ENCODE data around the gene MED9. TPM values are rescaled to one million over a fixed set of nuclear protein-coding genes. Genes with fewer than 3 reads are reported as not detected.
"Not testable (repeated sequence)": the region's sequence is repeated elsewhere in the genome, so short reads cannot be mapped to it uniquely, and the experiment has no call there.

MED9 gene
- polyA plus RNA-seq, 5 donors = 14.5 to 17.7 (median 16.6) TPM

- no peak for DNase-seq
Observed at GRCh38 chr17:17453088-17453487, 23.7 kb upstream of the MED9 start.

- DNase-seq = no peak
Observed at GRCh38 chr17:17454276-17454675, 22.5 kb upstream of the MED9 start.

- DNase-seq = not testable (repeated sequence)
Observed at GRCh38 chr17:17454700-17455099, 22.1 kb upstream of the MED9 start.

- no peak for DNase-seq
Observed at GRCh38 chr17:17455173-17455572, 21.6 kb upstream of the MED9 start.

- DNase-seq = no peak
Observed at GRCh38 chr17:17456251-17456650, 20.5 kb upstream of the MED9 start.

- no peak for DNase-seq
Observed at GRCh38 chr17:17457680-17458079, 19.1 kb upstream of the MED9 start.

GRCh38 chr17:17460038-17460437 is 16.8 kb upstream of the MED9 start:
- no peak for DNase-seq

GRCh38 chr17:17462048-17462824 is 14.6 kb upstream of the MED9 start:
- DNase-seq = no peak

- no peak for DNase-seq
Observed at GRCh38 chr17:17463821-17464220, 13.0 kb upstream of the MED9 start.

- DNase-seq = not testable (repeated sequence)
Observed at GRCh38 chr17:17465878-17466277, 10.9 kb upstream of the MED9 start.

- no peak for DNase-seq
Observed at GRCh38 chr17:17466511-17466910, 10.3 kb upstream of the MED9 start.

GRCh38 chr17:17467016-17467415 is 9.8 kb upstream of the MED9 start:
- no peak for DNase-seq

- DNase-seq = no peak
Observed at GRCh38 chr17:17467720-17468119, 9.1 kb upstream of the MED9 start.

GRCh38 chr17:17468217-17469010 is 8.4 kb upstream of the MED9 start:
- DNase-seq = no peak

GRCh38 chr17:17469358-17469757 is 7.4 kb upstream of the MED9 start:
- no peak for DNase-seq

GRCh38 chr17:17469996-17470395 is 6.8 kb upstream of the MED9 start:
- no peak for DNase-seq

- DNase-seq = no peak
Observed at GRCh38 chr17:17472333-17472920, 4.4 kb upstream of the MED9 start.

GRCh38 chr17:17474341-17474740 is 2.5 kb upstream of the MED9 start:
- no peak for DNase-seq

GRCh38 chr17:17479209-17479608 is 2.4 kb downstream of the MED9 start:
- no peak for DNase-seq

GRCh38 chr17:17480593-17481148 is 3.9 kb downstream of the MED9 start:
- DNase-seq = no peak

- no peak for DNase-seq
Observed at GRCh38 chr17:17481860-17482259, 5.1 kb downstream of the MED9 start.

- no peak for DNase-seq
Observed at GRCh38 chr17:17484451-17484899, 7.7 kb downstream of the MED9 start.

Data from right lung (tissue), 5 donors.